Central memory CD8-positive, alpha-beta T cell (primary cell): ENCODE data around the gene KLHL17.

Experiments
- ATAC-seq: fragments of 150-1000 bp; cut with Tn5 transposase; replicated peaks from 2 replicates; pipeline ENCODE4 v1.10.0; 2022; ENCODE audit warnings: mild to moderate bottlenecking, moderate FRiP score, moderate number of reproducible peaks; ENCODE audit not compliant: poor library complexity, severe bottlenecking; ENCODE audit errors: extremely low read depth
- DNase-seq, 2 donors: peaks; one replicate each; pipeline ENCODE4 v3.0.0; 2021; ENCODE audit warnings: low spot score in 2 of 2
- H3K27ac Mint-ChIP-seq: one replicate; pipeline ENCODE4 v1.8.0; 2022; ENCODE audit warnings: low read depth, mild to moderate bottlenecking, moderate library complexity, mixed read lengths
- H3K27me3 Mint-ChIP-seq: one replicate; pipeline ENCODE4 v1.8.0; 2022; ENCODE audit warnings: mixed read lengths
- H3K36me3 Mint-ChIP-seq: one replicate; pipeline ENCODE4 v1.8.0; 2022; ENCODE audit warnings: mild to moderate bottlenecking, moderate library complexity, mixed read lengths; ENCODE audit not compliant: insufficient read depth
- H3K4me1 Mint-ChIP-seq: one replicate; pipeline ENCODE4 v1.8.0; 2022; ENCODE audit warnings: mixed read lengths
- H3K4me3 Mint-ChIP-seq: one replicate; pipeline ENCODE4 v1.8.0; 2022; ENCODE audit warnings: mild to moderate bottlenecking, moderate library complexity, mixed read lengths
- H3K9me3 Mint-ChIP-seq: one replicate; pipeline ENCODE4 v1.8.0; 2022; ENCODE audit warnings: mixed read lengths

KLHL17 gene

GRCh38 chr1:917466-918091 lies 42.8 kb upstream of the KLHL17 start:
- no peaks in the 10 kb centered on the region for H3K36me3 Mint-ChIP-seq
- no peaks in the 10 kb centered on the region for H3K9me3 Mint-ChIP-seq
- peaks cover 85% of the 10 kb centered on the region for H3K27me3 Mint-ChIP-seq
- DNase-seq (no peak), ATAC-seq (no peak)
- peaks cover 8% of the 10 kb centered on the region for H3K4me1 Mint-ChIP-seq
- no peak overlapping the region for H3K4me3 Mint-ChIP-seq
- no peak overlapping the region for H3K27ac Mint-ChIP-seq

GRCh38 chr1:918353-918752 lies 42.0 kb upstream of the KLHL17 start:
- H3K27ac Mint-ChIP-seq: no peak overlapping the region
- DNase-seq (no peak), ATAC-seq (no peak)
- peaks cover 2% of the 10 kb centered on the region for H3K36me3 Mint-ChIP-seq
- peaks cover 85% of the 10 kb centered on the region for H3K27me3 Mint-ChIP-seq
- H3K4me3 Mint-ChIP-seq: no peak overlapping the region
- peaks cover 10% of the 10 kb centered on the region for H3K4me1 Mint-ChIP-seq
- no peaks in the 10 kb centered on the region for H3K9me3 Mint-ChIP-seq

- H3K4me1 Mint-ChIP-seq: peaks cover 10% of the 10 kb centered on the region
- no peak overlapping the region for H3K27ac Mint-ChIP-seq
- DNase-seq (no peak), ATAC-seq (no peak)
- H3K36me3 Mint-ChIP-seq: peaks cover 2% of the 10 kb centered on the region
- H3K4me3 Mint-ChIP-seq: no peak overlapping the region
- H3K9me3 Mint-ChIP-seq: no peaks in the 10 kb centered on the region
- peaks cover 81% of the 10 kb centered on the region for H3K27me3 Mint-ChIP-seq
These were observed 41.5 kb upstream of the KLHL17 start for GRCh38 chr1:918843-919242.

- Mint-ChIP-seq H3K4me1 (peaks cover 10% of the 10 kb centered on the region), H3K9me3 (no peaks in the 10 kb centered on the region), H3K4me3 (no peak overlapping the region), H3K27me3 (peaks cover 76% of the 10 kb centered on the region), H3K27ac (no peak overlapping the region), H3K36me3 (peaks cover 2% of the 10 kb centered on the region)
- DNase-seq (no peak), ATAC-seq (no peak)
These were observed 41.0 kb upstream of the KLHL17 start for GRCh38 chr1:919271-919872.

DNA sequence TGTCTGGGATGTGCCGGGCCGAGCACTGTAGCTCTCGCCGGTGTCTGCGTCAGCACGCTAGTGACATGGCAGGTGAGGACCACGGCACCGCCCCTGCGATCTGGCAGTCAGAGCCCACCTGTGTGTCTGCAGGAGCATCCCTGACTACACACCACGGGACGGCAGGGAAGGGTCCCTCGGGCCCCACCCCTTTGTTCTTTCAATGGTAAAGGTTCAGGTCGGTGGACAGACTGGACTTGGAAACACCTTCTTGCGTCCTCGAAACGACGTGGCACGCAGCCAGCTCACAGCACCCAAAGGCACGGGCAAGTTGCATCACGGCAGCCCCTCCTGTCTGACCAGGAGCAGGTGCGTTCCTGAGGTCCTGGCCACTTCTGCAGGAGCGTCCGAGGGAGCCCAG lies 40.4 kb upstream of the KLHL17 start:
- Mint-ChIP-seq H3K27me3 (peaks cover 70% of the 10 kb centered on the region), H3K4me1 (peaks cover 10% of the 10 kb centered on the region), H3K36me3 (peaks cover 2% of the 10 kb centered on the region), H3K27ac (no peak overlapping the region), H3K4me3 (no peak overlapping the region), H3K9me3 (no peaks in the 10 kb centered on the region)
- no peak for DNase-seq
- ATAC-seq: no peak

DNA sequence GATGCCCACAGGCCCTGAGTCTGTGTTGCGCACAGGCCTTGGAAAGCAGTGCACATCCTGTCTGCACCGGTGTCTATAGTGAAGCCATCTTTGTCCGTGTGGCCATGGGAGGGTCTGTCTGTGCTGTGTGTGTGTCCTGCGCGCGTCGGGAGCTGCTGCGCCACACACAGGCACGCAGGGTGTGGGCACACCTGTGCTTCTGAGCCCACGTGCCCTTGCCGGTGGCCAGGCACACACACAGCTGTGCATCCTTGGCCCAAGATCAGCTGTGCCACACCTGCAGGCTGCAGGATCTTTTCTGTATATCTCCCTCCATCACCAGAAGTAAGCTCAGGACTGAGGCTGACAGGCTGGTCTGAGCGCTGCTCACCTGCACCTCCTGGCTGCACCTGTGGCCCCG lies 39.9 kb upstream of the KLHL17 start:
- DNase-seq: no peak
- H3K9me3 Mint-ChIP-seq: no peaks in the 10 kb centered on the region
- no peak overlapping the region for H3K4me3 Mint-ChIP-seq
- no peak for ATAC-seq
- no peak overlapping the region for H3K27ac Mint-ChIP-seq
- H3K36me3 Mint-ChIP-seq: peaks cover 2% of the 10 kb centered on the region
- peaks cover 64% of the 10 kb centered on the region for H3K27me3 Mint-ChIP-seq
- H3K4me1 Mint-ChIP-seq: peaks cover 10% of the 10 kb centered on the region

- Mint-ChIP-seq H3K36me3 (peaks cover 2% of the 10 kb centered on the region), H3K4me3 (no peak overlapping the region), H3K9me3 (no peaks in the 10 kb centered on the region), H3K27me3 (peaks cover 65% of the 10 kb centered on the region), H3K4me1 (peaks cover 10% of the 10 kb centered on the region), H3K27ac (no peak overlapping the region)
- peak; percentile 38 for ATAC-seq
- DNase-seq: no peak
These were observed 39.2 kb upstream of the KLHL17 start for GRCh38 chr1:921011-921837.

GRCh38 chr1:923131-923990 lies 37.0 kb upstream of the KLHL17 start, which contains the start of gene SAMD11:
SAMD11 (plus strand) TSS chr1:923923; CDS start chr1:924432, 509 bp downstream.
- peak; percentile 29 for ATAC-seq

DNA sequence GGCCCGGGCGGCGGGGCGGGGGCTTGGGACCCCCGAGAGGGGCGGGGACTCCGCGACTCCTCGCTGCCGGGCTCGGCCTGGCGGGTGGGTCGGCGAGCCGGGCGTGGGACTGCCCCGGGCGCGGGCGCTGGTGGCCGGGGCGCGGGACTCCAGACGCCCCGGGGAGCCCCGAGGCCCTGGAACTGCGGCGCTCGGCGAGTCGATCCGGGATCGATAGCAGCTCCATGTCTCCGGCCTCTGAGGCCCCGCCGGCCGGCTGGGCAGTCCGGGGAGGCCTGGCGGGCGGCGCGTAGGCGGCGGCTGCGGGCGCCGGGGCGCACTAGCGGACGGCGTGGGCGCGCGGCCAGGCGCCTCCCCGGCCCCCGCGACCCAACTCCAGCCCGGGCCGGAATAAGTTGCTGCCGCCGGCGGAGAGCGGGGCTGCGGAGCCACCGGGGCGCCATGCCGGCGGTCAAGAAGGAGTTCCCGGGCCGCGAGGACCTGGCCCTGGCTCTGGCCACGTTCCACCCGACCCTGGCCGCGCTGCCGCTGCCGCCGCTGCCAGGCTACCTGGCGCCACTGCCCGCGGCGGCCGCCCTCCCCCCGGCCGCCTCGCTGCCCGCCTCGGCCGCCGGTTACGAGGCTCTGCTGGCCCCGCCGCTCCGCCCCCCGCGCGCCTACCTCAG lies 36.3 kb upstream of the KLHL17 start:
- H3K27ac Mint-ChIP-seq: no peak overlapping the region
- H3K9me3 Mint-ChIP-seq: no peaks in the 10 kb centered on the region
- DNase-seq (no peak), ATAC-seq (no peak)
- peaks cover 10% of the 10 kb centered on the region for H3K4me1 Mint-ChIP-seq
- peak overlapping the region; percentile 45 for H3K4me3 Mint-ChIP-seq
- peaks cover 65% of the 10 kb centered on the region for H3K27me3 Mint-ChIP-seq
- peaks cover 6% of the 10 kb centered on the region for H3K36me3 Mint-ChIP-seq

More at GRCh38 chr1:923131-923990, 37.0 kb upstream of the KLHL17 start, which contains the start of gene SAMD11:
- Mint-ChIP-seq H3K9me3 (no peaks in the 10 kb centered on the region), H3K4me1 (peaks cover 10% of the 10 kb centered on the region), H3K27ac (no peak within 1 kb of the TSS), H3K27me3 (peaks cover 68% of the 10 kb centered on the region), H3K36me3 (peaks cover 6% of the 10 kb centered on the region), H3K4me3 (peak within 1 kb of the TSS; percentile 71)
- DNase-seq: peak in 1 of 2 donors; percentile 41

DNA sequence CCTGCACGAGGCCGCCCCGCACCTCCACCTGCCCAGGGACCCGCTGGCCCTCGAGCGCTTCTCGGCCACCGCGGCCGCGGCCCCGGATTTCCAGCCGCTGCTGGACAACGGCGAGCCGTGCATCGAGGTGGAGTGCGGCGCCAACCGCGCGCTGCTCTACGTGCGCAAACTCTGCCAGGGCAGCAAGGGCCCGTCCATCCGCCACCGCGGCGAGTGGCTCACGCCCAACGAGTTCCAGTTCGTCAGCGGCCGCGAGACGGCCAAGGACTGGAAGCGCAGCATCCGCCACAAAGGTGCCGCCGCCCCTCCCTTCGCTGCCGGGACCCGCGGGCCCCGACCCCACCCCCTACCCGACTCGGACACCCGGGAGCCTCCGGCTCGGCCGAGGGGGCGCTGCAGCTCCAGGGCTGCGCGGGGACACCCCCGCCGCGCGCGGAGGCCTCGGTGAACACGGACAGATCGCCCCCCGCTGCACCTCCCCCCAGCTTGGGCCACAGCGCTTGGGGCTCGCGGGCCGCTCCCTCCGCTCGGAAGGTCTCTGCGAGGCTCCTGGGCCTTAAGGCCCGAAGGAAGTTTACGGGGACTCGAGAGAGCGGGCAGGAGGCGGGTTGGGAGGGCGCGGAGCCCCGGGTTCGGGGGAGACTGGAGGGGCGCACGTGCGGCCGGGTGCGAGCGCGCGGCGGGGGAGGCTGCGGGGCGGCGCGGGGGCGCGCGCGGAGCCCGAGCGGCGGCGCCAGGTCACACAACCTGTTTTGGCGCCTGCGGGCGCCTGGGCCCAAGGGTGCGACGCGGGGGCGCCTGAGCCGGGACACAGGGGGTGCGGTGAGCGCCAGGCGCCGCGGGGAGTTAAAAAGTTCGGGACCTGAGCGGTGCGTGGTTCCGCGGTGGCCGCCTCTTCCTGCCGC lies 35.5 kb upstream of the KLHL17 start:
- H3K36me3 Mint-ChIP-seq: peaks cover 6% of the 10 kb centered on the region
- DNase-seq: no peak
- peaks cover 10% of the 10 kb centered on the region for H3K4me1 Mint-ChIP-seq
- H3K27me3 Mint-ChIP-seq: peaks cover 69% of the 10 kb centered on the region
- H3K9me3 Mint-ChIP-seq: no peaks in the 10 kb centered on the region
- H3K27ac Mint-ChIP-seq: no peak overlapping the region
- no peak for ATAC-seq
- H3K4me3 Mint-ChIP-seq: peak overlapping the region; percentile 45
